ENCODE results near the gene TNS4. TPM values are rescaled to one million over a fixed set of nuclear protein-coding genes. Genes with fewer than 3 reads are reported as not detected.

TNS4 gene
- polyA plus RNA-seq, 2 donors = 25.4 to 74.8 TPM

GRCh38 chr17:40486522-40487370, 14.7 kb downstream of the TNS4 start:
- Histone ChIP-seq H3K9me3 (ENCODE audit: control insufficient read depth in 2 of 2, insufficient read depth in 1 of 2, low read depth in 1 of 2, low read length in 1 of 2) (no peaks in the 10 kb centered on the region), H3K4me1 (ENCODE audit: control insufficient read depth in 2 of 2, insufficient read depth in 2 of 2, low read length in 1 of 2) (peaks cover 5 to 25% of the 10 kb centered on the region in 2 donors), H3K27ac (ENCODE audit: low read depth in 2 of 2, low read length in 1 of 2) (peak overlapping the region; percentile 66 to 89), H3K36me3 (ENCODE audit: control insufficient read depth in 2 of 2, insufficient read depth in 2 of 2, low read length in 1 of 2) (peaks cover 0 to 20% of the 10 kb centered on the region in 2 donors), H3K27me3 (ENCODE audit: control insufficient read depth in 1 of 2, insufficient read depth in 2 of 2, low read length in 2 of 2) (no peaks in the 10 kb centered on the region), H3K4me3 (ENCODE audit: low read depth in 1 of 2, low read length in 2 of 2) (no peak overlapping the region)
- 70 to 73% methylated on average over 12 of the region's 12 CpGs for WGBS, 2 donors

GRCh38 chr17:40485851-40486521, 15.4 kb downstream of the TNS4 start:
- Histone ChIP-seq H3K4me1 (ENCODE audit: control insufficient read depth in 2 of 2, insufficient read depth in 2 of 2, low read length in 1 of 2) (peaks cover 5 to 23% of the 10 kb centered on the region in 2 donors), H3K27ac (ENCODE audit: low read depth in 2 of 2, low read length in 1 of 2) (peak overlapping the region; percentile 66 to 89)
- WGBS, 2 donors = 33 to 44% methylated on average over 17 of the region's 17 CpGs

GRCh38 chr17:40484973-40485530, 16.4 kb downstream of the TNS4 start:
- WGBS, 2 donors = 70 to 78% methylated on average over 7 of the region's 7 CpGs
- H3K4me1 ChIP-seq (ENCODE audit: control insufficient read depth in 2 of 2, insufficient read depth in 2 of 2, low read length in 1 of 2) = peaks cover 1 to 25% of the 10 kb centered on the region in 2 donors
- H3K36me3 ChIP-seq (ENCODE audit: control insufficient read depth in 2 of 2, insufficient read depth in 2 of 2, low read length in 1 of 2) = peaks cover 0 to 20% of the 10 kb centered on the region in 2 donors
- no peak overlapping the region for H3K4me3 ChIP-seq (ENCODE audit: low read depth in 1 of 2, low read length in 2 of 2)
- no peaks in the 10 kb centered on the region for H3K9me3 ChIP-seq (ENCODE audit: control insufficient read depth in 2 of 2, insufficient read depth in 1 of 2, low read depth in 1 of 2, low read length in 1 of 2)
- peak overlapping the region; percentile 43 to 54 for H3K27ac ChIP-seq (ENCODE audit: low read depth in 2 of 2, low read length in 1 of 2)
- no peaks in the 10 kb centered on the region for H3K27me3 ChIP-seq (ENCODE audit: control insufficient read depth in 1 of 2, insufficient read depth in 2 of 2, low read length in 2 of 2)

More at GRCh38 chr17:40485851-40486521, 15.4 kb downstream of the TNS4 start:
- peaks cover 0 to 20% of the 10 kb centered on the region in 2 donors for H3K36me3 ChIP-seq (ENCODE audit: control insufficient read depth in 2 of 2, insufficient read depth in 2 of 2, low read length in 1 of 2)
- H3K4me3 ChIP-seq (ENCODE audit: low read depth in 1 of 2, low read length in 2 of 2) = no peak overlapping the region
- no peaks in the 10 kb centered on the region for H3K9me3 ChIP-seq (ENCODE audit: control insufficient read depth in 2 of 2, insufficient read depth in 1 of 2, low read depth in 1 of 2, low read length in 1 of 2)
- H3K27me3 ChIP-seq (ENCODE audit: control insufficient read depth in 1 of 2, insufficient read depth in 2 of 2, low read length in 2 of 2) = no peaks in the 10 kb centered on the region

- 79 to 82% methylated on average over 18 of the region's 18 CpGs for WGBS, 2 donors
- H3K4me3 ChIP-seq (ENCODE audit: low read depth in 1 of 2, low read length in 2 of 2) = no peak overlapping the region
- no peaks in the 10 kb centered on the region for H3K27me3 ChIP-seq (ENCODE audit: control insufficient read depth in 1 of 2, insufficient read depth in 2 of 2, low read length in 2 of 2)
- H3K9me3 ChIP-seq (ENCODE audit: control insufficient read depth in 2 of 2, insufficient read depth in 1 of 2, low read depth in 1 of 2, low read length in 1 of 2) = no peaks in the 10 kb centered on the region
- peak overlapping the region in 1 of 2 donors; percentile 43 for H3K27ac ChIP-seq (ENCODE audit: low read depth in 2 of 2, low read length in 1 of 2)
- peaks cover 0 to 24% of the 10 kb centered on the region in 2 donors for H3K36me3 ChIP-seq (ENCODE audit: control insufficient read depth in 2 of 2, insufficient read depth in 2 of 2, low read length in 1 of 2)
- peaks cover 3 to 26% of the 10 kb centered on the region in 2 donors for H3K4me1 ChIP-seq (ENCODE audit: control insufficient read depth in 2 of 2, insufficient read depth in 2 of 2, low read length in 1 of 2)
Measured at GRCh38 chr17:40484285-40484972, 17.0 kb downstream of the TNS4 start.

- Histone ChIP-seq H3K4me3 (ENCODE audit: low read depth in 1 of 2, low read length in 2 of 2) (no peak overlapping the region), H3K9me3 (ENCODE audit: control insufficient read depth in 2 of 2, insufficient read depth in 1 of 2, low read depth in 1 of 2, low read length in 1 of 2) (no peaks in the 10 kb centered on the region), H3K27me3 (ENCODE audit: control insufficient read depth in 1 of 2, insufficient read depth in 2 of 2, low read length in 2 of 2) (no peaks in the 10 kb centered on the region), H3K36me3 (ENCODE audit: control insufficient read depth in 2 of 2, insufficient read depth in 2 of 2, low read length in 1 of 2) (peaks cover 0 to 22% of the 10 kb centered on the region in 2 donors), H3K27ac (ENCODE audit: low read depth in 2 of 2, low read length in 1 of 2) (no peak overlapping the region), H3K4me1 (ENCODE audit: control insufficient read depth in 2 of 2, insufficient read depth in 2 of 2, low read length in 1 of 2) (peaks cover 3 to 23% of the 10 kb centered on the region in 2 donors)
- WGBS, 2 donors = 82 to 91% methylated on average over 4 of the region's 4 CpGs
Measured at GRCh38 chr17:40483679-40484078, 17.7 kb downstream of the TNS4 start.

GRCh38 chr17:40482722-40483121, 18.7 kb downstream of the TNS4 start:
- Histone ChIP-seq H3K36me3 (ENCODE audit: control insufficient read depth in 2 of 2, insufficient read depth in 2 of 2, low read length in 1 of 2) (peaks cover 0 to 15% of the 10 kb centered on the region in 2 donors), H3K27ac (ENCODE audit: low read depth in 2 of 2, low read length in 1 of 2) (peak overlapping the region in 1 of 2 donors; percentile 65)
- 70 to 78% methylated on average over 6 of the region's 6 CpGs for WGBS, 2 donors

GRCh38 chr17:40481106-40481505, 20.3 kb downstream of the TNS4 start:
- 76 to 77% methylated on average over 7 of the region's 7 CpGs for WGBS, 2 donors
- Histone ChIP-seq H3K36me3 (ENCODE audit: control insufficient read depth in 2 of 2, insufficient read depth in 2 of 2, low read length in 1 of 2) (peaks cover 0 to 10% of the 10 kb centered on the region in 2 donors), H3K4me1 (ENCODE audit: control insufficient read depth in 2 of 2, insufficient read depth in 2 of 2, low read length in 1 of 2) (peaks cover 3 to 10% of the 10 kb centered on the region in 2 donors), H3K27ac (ENCODE audit: low read depth in 2 of 2, low read length in 1 of 2) (peak overlapping the region; percentile 5 to 79), H3K4me3 (ENCODE audit: low read depth in 1 of 2, low read length in 2 of 2) (no peak overlapping the region), H3K9me3 (ENCODE audit: control insufficient read depth in 2 of 2, insufficient read depth in 1 of 2, low read depth in 1 of 2, low read length in 1 of 2) (no peaks in the 10 kb centered on the region), H3K27me3 (ENCODE audit: control insufficient read depth in 1 of 2, insufficient read depth in 2 of 2, low read length in 2 of 2) (no peaks in the 10 kb centered on the region)

More at GRCh38 chr17:40482722-40483121, 18.7 kb downstream of the TNS4 start:
- Histone ChIP-seq H3K4me1 (ENCODE audit: control insufficient read depth in 2 of 2, insufficient read depth in 2 of 2, low read length in 1 of 2) (peaks cover 3 to 21% of the 10 kb centered on the region in 2 donors), H3K9me3 (ENCODE audit: control insufficient read depth in 2 of 2, insufficient read depth in 1 of 2, low read depth in 1 of 2, low read length in 1 of 2) (no peaks in the 10 kb centered on the region), H3K27me3 (ENCODE audit: control insufficient read depth in 1 of 2, insufficient read depth in 2 of 2, low read length in 2 of 2) (no peaks in the 10 kb centered on the region), H3K4me3 (ENCODE audit: low read depth in 1 of 2, low read length in 2 of 2) (no peak overlapping the region)

GRCh38 chr17:40480501-40481003, 20.9 kb downstream of the TNS4 start:
- peaks cover 0 to 10% of the 10 kb centered on the region in 2 donors for H3K36me3 ChIP-seq (ENCODE audit: control insufficient read depth in 2 of 2, insufficient read depth in 2 of 2, low read length in 1 of 2)
- no peak overlapping the region for H3K4me3 ChIP-seq (ENCODE audit: low read depth in 1 of 2, low read length in 2 of 2)
- H3K27ac ChIP-seq (ENCODE audit: low read depth in 2 of 2, low read length in 1 of 2) = peak overlapping the region; percentile 21 to 82
- WGBS, 2 donors = 27 to 33% methylated on average over 12 of the region's 12 CpGs
- H3K27me3 ChIP-seq (ENCODE audit: control insufficient read depth in 1 of 2, insufficient read depth in 2 of 2, low read length in 2 of 2) = no peaks in the 10 kb centered on the region
- peaks cover 3 to 13% of the 10 kb centered on the region in 2 donors for H3K4me1 ChIP-seq (ENCODE audit: control insufficient read depth in 2 of 2, insufficient read depth in 2 of 2, low read length in 1 of 2)
- no peaks in the 10 kb centered on the region for H3K9me3 ChIP-seq (ENCODE audit: control insufficient read depth in 2 of 2, insufficient read depth in 1 of 2, low read depth in 1 of 2, low read length in 1 of 2)

Data from esophagus (tissue), 2 donors.